ENCODE results near the gene PIAS4. TPM values are rescaled to one million over a fixed set of nuclear protein-coding genes. Genes with fewer than 3 reads are reported as not detected.
A peak's percentile ranks its signal among the peaks of the same experiment; 100 is the strongest.

The PIAS4 gene
- total and polyA plus RNA-seq, 9 of the 15 experiments (the other 6 are each of a cell fraction or from before 2014, with no cell fraction given): 0.27 to 34.9 (median 14.4) TPM

DNA sequence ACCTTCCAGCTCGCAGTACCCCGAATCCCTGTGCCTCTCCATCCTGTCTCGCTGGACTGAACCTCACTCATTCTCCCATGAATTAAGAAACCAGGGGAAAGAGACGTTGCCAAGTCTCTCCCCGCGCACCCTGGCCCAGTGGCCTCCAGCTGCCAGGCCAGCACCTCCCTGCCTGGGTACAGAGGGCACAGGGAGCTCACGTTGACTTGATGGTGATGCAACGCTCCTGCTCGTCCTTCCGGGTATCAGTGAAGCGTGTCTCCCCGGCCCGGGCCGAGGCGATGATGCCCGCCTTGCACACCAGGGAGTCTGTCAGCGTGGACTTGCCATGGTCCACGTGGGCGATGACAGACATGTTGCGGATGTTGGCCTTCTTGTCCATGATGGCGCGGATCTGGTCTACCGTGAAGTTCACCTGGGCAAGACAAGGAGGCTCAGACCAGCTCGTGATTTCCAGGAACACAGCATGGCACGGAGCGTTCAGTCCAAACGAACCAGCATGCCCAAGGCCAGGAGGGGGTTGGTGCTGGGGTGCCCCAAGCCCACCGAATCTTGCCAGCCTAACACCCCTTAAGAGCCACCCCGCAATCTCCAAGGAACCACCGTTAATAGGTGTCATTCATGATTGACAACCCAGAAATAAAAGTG is 23.5 kb upstream of the PIAS4 start (continued):
- TF ChIP-seq ID3 (CRISPR knock-in tag; IDR thresholded peaks at IDR 0.05): no peak
- TF ChIP-seq ID3 (tag; IDR thresholded peaks at IDR 0.05): 0 out of 2 replicates have a peak, but pooled peaks have one; percentile 42
- no peak for TF ChIP-seq DACH1 (IDR thresholded peaks at IDR 0.05; ENCODE audit: partially characterized antibody)
- TF ChIP-seq CBX8 (IDR thresholded peaks at IDR 0.05; ENCODE audit: borderline replicate concordance, extremely low read depth, low read depth, low read length, poor library complexity, severe bottlenecking): no peak
- no peak for TF ChIP-seq TARDBP (IDR thresholded peaks at IDR 0.05)
- TF ChIP-seq PTBP1 (IDR thresholded peaks at IDR 0.05; ENCODE audit: low read depth, low read length): no peak
- peak; percentile 55; the same call in 1 of the 2 replicates for TF ChIP-seq NR2C2 (CRISPR knock-in tag; IDR thresholded peaks at IDR 0.05)
- no peak for TF ChIP-seq NR2C2 (tag; IDR thresholded peaks at IDR 0.05)
- no peak for TF ChIP-seq GMEB1 (CRISPR knock-in tag; IDR thresholded peaks at IDR 0.05)
- no peak for TF ChIP-seq ZNF347 (CRISPR knock-in tag; IDR thresholded peaks at IDR 0.05; ENCODE audit: low read depth)
- TF ChIP-seq KLF16 (IDR thresholded peaks at IDR 0.05): no peak
- TF ChIP-seq SREBF1 (IDR thresholded peaks at IDR 0.05; ENCODE audit: borderline replicate concordance, low read depth, low read length): no peak
- TF ChIP-seq CBX2 (IDR thresholded peaks at IDR 0.05; ENCODE audit: insufficient read depth, low read length, poor library complexity, severe bottlenecking): no peak
- TF ChIP-seq ZC3H4 (CRISPR knock-in tag; IDR thresholded peaks at IDR 0.05; ENCODE audit: borderline replicate concordance): peak; percentile 86; the same call in 1 of the 2 replicates
- TF ChIP-seq RAD21 (CRISPR knock-in tag; conservative IDR thresholded peaks at IDR 0.05 in 1 of 2, IDR thresholded peaks at IDR 0.05 in 1 of 2): no peak
- no peak for TF ChIP-seq SMAD4 (CRISPR knock-in tag; conservative IDR thresholded peaks at IDR 0.05)
- no peak for TF ChIP-seq ESRRB (CRISPR knock-in tag; IDR thresholded peaks at IDR 0.05; ENCODE audit: borderline replicate concordance)
- peak in 1 of 2 experiments; percentile 88; a peak in 2 of 4 replicates for TF ChIP-seq SIN3A (IDR thresholded peaks at IDR 0.05; ENCODE audit: borderline replicate concordance in 2 of 2, control insufficient read depth in 1 of 2, low read depth in 2 of 2, low read length in 2 of 2)
- peak; percentile 88 for TF ChIP-seq NKRF (IDR thresholded peaks at IDR 0.05; ENCODE audit: borderline replicate concordance)
- TF ChIP-seq NFATC3 (IDR thresholded peaks at IDR 0.05): no peak
- TF ChIP-seq HCFC1 (IDR thresholded peaks at IDR 0.05; ENCODE audit: low read depth, low read length): no peak
- no peak for TF ChIP-seq HNRNPH1 (optimal IDR thresholded peaks at IDR 0.05; ENCODE audit: low read depth, low read length)
